PFSK-1 (cell line): Measurements from ENCODE around the gene CUX1.

Source experiments
- FOXP2 ChIP-seq: optimal IDR thresholded peaks from 2 replicates; pipeline ENCODE3; 2011; ENCODE audit warnings: borderline replicate concordance, control low read depth, inconsistent platforms; ENCODE audit not compliant: insufficient read depth; ENCODE audit errors: extremely low read length, extremely low read depth
- POLR2AphosphoS5 ChIP-seq: IDR thresholded peaks from 2 replicates; pipeline ENCODE4 v1.6.1; 2012; ENCODE audit warnings: low read depth, mild to moderate bottlenecking, control low read depth, low read length, moderate library complexity
- SIN3A ChIP-seq: IDR thresholded peaks from 2 replicates; pipeline ENCODE4 v1.6.1; 2012; ENCODE audit warnings: mild to moderate bottlenecking, low read length, moderate library complexity, borderline replicate concordance; ENCODE audit not compliant: insufficient read depth
- TAF1 ChIP-seq: IDR thresholded peaks from 2 replicates; pipeline ENCODE4 v1.6.1; 2012; ENCODE audit warnings: low read length, control low read depth, borderline replicate concordance; ENCODE audit not compliant: insufficient read depth
- TF ChIP-seq, protein P1 (sequence below), 2 experiments: IDR thresholded peaks; 2 replicates each; pipeline versions ENCODE4 v1.6.1 to v1.8.0; 2011 to 2012; ENCODE audit warnings: low read depth in 2 of 2, low read length in 2 of 2, control low read depth in 1 of 2, inconsistent platforms in 1 of 2, mild to moderate bottlenecking in 1 of 2, moderate library complexity in 1 of 2; ENCODE audit not compliant: insufficient read depth in 1 of 2

CUX1 gene

DNA sequence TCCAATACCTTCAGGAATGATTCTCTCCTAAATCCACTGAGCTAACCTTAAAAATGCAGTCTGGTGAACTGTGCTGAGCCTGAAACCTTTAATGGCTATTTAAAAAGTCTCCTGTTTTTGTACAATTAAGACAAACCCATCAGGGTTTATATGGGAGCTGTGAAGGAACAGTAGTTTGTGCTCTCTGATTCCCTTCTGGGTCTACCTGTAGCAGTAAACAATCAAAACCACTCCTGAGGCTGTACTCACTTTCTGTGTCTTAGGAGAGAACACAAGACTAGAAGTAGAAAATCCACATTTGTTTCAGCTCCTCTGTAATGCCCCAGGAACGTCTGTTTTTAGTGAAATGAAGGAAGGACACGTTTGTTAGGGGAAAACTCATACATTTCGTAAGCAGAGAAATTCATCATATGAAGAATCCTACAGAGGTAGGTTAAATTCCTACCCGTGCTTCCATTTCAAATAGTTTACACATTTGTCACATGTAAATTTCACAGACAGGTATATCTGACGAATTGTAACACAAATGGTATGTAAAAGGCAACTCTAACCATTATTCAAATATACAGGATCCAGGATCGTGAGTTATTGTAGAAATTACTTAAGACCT is 2.6 kb downstream of the CUX1 start:
- TF ChIP-seq SIN3A (no peak), TAF1 (no peak), POLR2AphosphoS5 (no peak), FOXP2 (no peak)
- TF ChIP-seq, protein P1, sequence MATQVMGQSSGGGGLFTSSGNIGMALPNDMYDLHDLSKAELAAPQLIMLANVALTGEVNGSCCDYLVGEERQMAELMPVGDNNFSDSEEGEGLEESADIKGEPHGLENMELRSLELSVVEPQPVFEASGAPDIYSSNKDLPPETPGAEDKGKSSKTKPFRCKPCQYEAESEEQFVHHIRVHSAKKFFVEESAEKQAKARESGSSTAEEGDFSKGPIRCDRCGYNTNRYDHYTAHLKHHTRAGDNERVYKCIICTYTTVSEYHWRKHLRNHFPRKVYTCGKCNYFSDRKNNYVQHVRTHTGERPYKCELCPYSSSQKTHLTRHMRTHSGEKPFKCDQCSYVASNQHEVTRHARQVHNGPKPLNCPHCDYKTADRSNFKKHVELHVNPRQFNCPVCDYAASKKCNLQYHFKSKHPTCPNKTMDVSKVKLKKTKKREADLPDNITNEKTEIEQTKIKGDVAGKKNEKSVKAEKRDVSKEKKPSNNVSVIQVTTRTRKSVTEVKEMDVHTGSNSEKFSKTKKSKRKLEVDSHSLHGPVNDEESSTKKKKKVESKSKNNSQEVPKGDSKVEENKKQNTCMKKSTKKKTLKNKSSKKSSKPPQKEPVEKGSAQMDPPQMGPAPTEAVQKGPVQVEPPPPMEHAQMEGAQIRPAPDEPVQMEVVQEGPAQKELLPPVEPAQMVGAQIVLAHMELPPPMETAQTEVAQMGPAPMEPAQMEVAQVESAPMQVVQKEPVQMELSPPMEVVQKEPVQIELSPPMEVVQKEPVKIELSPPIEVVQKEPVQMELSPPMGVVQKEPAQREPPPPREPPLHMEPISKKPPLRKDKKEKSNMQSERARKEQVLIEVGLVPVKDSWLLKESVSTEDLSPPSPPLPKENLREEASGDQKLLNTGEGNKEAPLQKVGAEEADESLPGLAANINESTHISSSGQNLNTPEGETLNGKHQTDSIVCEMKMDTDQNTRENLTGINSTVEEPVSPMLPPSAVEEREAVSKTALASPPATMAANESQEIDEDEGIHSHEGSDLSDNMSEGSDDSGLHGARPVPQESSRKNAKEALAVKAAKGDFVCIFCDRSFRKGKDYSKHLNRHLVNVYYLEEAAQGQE (IDR thresholded peaks at IDR 0.05; ENCODE audit: insufficient read depth in 1 of 2, low read depth in 2 of 2, low read length in 2 of 2) = no peak

DNA sequence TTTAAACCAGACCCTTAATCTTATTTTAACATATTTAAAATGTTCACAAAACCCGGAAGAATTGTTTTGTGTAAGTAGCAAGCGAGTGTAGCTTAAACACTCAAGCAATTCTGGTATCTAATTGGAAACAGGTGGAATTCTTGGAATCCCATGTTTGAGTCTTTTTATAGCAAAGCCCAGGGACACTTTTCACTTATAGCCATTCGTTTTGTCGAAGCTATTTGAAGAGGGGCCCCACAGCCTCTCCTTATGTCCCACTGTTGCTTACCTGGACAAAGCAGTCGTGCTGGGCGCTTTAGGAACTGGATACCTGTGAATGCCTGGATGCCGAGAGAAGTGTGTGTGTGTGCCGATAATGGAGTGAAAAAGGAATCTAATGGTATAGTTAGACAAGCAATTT is 3.3 kb downstream of the CUX1 start:
- TF ChIP-seq FOXP2 = no peak
- TF ChIP-seq, protein P1 (IDR thresholded peaks at IDR 0.05; ENCODE audit: insufficient read depth in 1 of 2, low read depth in 2 of 2, low read length in 2 of 2) = no peak
- no peak for TF ChIP-seq POLR2AphosphoS5
- TF ChIP-seq SIN3A = no peak
- no peak for TF ChIP-seq TAF1

DNA sequence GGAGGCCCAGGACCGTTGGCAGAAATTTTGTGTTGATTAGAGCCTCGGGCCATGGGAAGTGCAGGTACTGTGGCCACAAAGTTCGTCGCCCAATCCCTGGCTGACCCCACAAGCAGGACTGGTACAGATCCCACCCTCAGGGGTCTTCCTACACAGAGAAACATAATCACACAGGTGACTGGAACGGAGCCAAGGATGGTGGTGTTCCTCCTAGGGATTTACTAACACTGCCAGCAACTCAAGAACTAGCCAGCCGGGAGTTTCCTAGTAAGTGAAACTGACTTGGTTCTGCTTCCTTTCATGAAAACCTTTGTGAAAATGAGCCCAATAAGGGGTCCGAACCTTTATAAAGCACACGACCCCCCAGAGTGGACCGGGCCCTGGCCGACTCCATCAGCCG is 5.7 kb downstream of the CUX1 start:
- TF ChIP-seq POLR2AphosphoS5 (no peak), SIN3A (no peak), TAF1 (no peak), FOXP2 (no peak)
- TF ChIP-seq, protein P1 (IDR thresholded peaks at IDR 0.05; ENCODE audit: insufficient read depth in 1 of 2, low read depth in 2 of 2, low read length in 2 of 2) = no peak

DNA sequence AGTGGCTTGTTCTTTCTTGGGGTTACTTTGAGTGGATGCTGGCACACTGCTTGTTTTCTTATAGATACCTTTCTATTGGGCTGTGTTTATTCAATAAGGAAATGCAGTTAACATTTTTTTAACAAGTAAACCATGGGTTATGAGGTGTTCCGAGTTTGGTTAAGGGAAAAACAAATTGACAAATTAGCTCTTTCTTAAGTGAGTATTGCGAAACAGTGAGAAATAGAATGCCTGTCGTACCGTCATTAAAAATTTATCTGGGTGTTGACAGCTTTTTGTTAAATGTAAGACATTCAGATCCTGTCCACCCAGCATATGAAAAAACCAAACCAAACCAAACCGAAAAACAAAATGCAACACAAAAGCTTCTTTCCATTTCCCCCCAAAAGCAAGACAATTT is 6.2 kb downstream of the CUX1 start:
- TF ChIP-seq, protein P1 (IDR thresholded peaks at IDR 0.05; ENCODE audit: insufficient read depth in 1 of 2, low read depth in 2 of 2, low read length in 2 of 2) = no peak
- no peak for TF ChIP-seq TAF1
- no peak for TF ChIP-seq FOXP2
- no peak for TF ChIP-seq SIN3A
- TF ChIP-seq POLR2AphosphoS5 = no peak
